Astrocyte of the cerebellum (primary cell): ENCODE data around the gene ADAMTS2.

ENCODE experiments used
- DNase-seq: peaks from one replicate; pipeline ENCODE4 v3.0.0-alpha.2; 2011; ENCODE audit warnings: low read depth
- H3K4me3 ChIP-seq: 2 replicates; pipeline ENCODE4 v1.5.1; 2011; ENCODE audit warnings: mild to moderate bottlenecking, low read depth, low read length, moderate library complexity
- in situ Hi-C: cut with HindIII; loops from 2 replicates; pipeline ENCODE4 v1.10.0; 2017; ENCODE audit warnings: low sequenced_read_pairs
- TF ChIP-seq, protein P1 (sequence below): IDR thresholded peaks from 2 replicates; pipeline ENCODE4 v1.5.1; 2012; ENCODE audit warnings: low read length, low read depth, moderate library complexity, mild to moderate bottlenecking; ENCODE audit errors: missing control alignments

The ADAMTS2 gene

GRCh38 chr5:179185256-179185940, 159.9 kb downstream of the ADAMTS2 start:
- in situ Hi-C loops = loop anchor here (5.0 kb wide), 1 partner anchor 47 kb away; no protein-coding TSS in a partner anchor
- no peak for DNase-seq
- TF ChIP-seq, protein P1, sequence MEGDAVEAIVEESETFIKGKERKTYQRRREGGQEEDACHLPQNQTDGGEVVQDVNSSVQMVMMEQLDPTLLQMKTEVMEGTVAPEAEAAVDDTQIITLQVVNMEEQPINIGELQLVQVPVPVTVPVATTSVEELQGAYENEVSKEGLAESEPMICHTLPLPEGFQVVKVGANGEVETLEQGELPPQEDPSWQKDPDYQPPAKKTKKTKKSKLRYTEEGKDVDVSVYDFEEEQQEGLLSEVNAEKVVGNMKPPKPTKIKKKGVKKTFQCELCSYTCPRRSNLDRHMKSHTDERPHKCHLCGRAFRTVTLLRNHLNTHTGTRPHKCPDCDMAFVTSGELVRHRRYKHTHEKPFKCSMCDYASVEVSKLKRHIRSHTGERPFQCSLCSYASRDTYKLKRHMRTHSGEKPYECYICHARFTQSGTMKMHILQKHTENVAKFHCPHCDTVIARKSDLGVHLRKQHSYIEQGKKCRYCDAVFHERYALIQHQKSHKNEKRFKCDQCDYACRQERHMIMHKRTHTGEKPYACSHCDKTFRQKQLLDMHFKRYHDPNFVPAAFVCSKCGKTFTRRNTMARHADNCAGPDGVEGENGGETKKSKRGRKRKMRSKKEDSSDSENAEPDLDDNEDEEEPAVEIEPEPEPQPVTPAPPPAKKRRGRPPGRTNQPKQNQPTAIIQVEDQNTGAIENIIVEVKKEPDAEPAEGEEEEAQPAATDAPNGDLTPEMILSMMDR = no peak
- no peak overlapping the region for H3K4me3 ChIP-seq

DNA sequence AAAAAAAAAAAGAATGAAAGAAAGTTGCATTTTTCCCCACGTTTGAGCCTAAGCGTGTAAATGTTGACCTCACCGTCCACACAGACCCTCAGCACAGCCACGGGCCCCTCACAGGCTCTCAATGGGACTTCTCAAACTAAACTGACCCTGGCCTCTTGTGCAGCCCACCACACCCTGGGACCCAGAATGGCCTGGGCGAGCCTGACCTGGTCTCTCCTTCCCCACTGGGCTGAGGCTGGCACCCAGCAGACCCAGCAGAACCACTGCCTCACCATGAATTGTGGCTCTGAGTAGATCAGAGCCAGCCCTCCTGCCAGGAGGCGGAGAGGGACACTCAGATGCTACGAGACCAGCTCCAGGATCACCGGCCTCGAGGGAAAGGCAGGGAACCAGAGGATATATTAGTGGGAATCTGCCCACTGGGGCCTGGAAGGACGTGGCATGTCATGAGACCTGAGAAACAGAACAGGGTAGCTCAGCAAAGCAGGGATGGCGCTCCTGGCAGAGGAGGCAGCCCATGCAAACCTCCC, 160.7 kb downstream of the ADAMTS2 start:
- in situ Hi-C loops = loop anchor here (5.0 kb wide), 1 partner anchor 48 kb away; no protein-coding TSS in a partner anchor
- no peak for DNase-seq
- TF ChIP-seq, protein P1 = no peak
- no peak overlapping the region for H3K4me3 ChIP-seq

DNA sequence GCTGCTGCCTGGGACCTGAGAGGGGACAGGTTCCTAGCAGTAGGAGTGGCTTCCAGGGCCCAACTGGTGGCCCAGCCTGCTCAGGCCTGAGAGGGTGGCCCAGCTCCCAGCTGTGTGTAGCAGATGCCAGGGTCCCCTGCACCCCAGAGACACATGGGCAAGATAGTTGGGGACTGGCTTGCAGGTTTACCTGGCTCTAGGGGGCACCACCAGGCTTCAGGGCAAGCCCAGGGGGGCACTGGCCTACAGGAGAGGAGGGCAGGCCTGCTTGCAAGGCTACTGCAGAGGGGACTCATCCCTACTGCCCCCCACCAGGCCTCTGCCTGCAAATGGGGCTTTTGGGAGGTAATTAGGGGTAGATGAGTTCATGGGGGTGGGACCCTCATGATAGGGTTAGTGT, 161.8 kb downstream of the ADAMTS2 start:
- TF ChIP-seq, protein P1 = no peak
- in situ Hi-C loops = no loop called here
- H3K4me3 ChIP-seq = no peak overlapping the region
- no peak for DNase-seq

GRCh38 chr5:179182601-179183000, 162.7 kb downstream of the ADAMTS2 start:
- DNase-seq = no peak
- TF ChIP-seq, protein P1 = no peak
- in situ Hi-C loops = no loop called here

DNA sequence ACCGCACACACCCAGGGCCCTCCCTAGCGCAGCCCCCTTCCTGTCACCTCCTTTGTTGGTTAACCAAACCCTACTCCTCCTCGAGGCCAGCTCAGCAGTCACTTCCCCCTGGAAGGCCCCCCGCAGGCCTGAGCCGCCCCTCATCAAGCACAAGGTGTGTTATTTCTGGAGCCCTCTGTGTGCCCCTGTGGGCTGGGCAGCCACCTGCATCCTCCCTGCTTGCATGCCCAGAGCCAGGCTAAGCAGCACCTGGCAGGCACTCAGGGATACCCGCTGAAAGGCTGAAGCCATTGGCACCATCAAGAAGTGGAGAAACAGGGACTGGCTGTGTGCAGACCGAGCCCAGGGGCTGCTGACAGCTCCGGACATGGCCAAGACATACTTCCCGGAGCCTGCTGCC, 163.3 kb downstream of the ADAMTS2 start:
- in situ Hi-C loops = no loop called here
- DNase-seq = no peak
- H3K4me3 ChIP-seq = no peak overlapping the region
- TF ChIP-seq, protein P1 = no peak

More at GRCh38 chr5:179182601-179183000, 162.7 kb downstream of the ADAMTS2 start:
- no peak overlapping the region for H3K4me3 ChIP-seq

- no peak for DNase-seq
- no peak overlapping the region for H3K4me3 ChIP-seq
- in situ Hi-C loops = no loop called here
- TF ChIP-seq, protein P1 = no peak
Measured at GRCh38 chr5:179180921-179181645, 164.2 kb downstream of the ADAMTS2 start.
